Activated CD4-positive, alpha-beta T cell treated with anti-CD3 and anti-CD28 coated beads for 36 hours (primary cell): ENCODE measurements around the gene DNAJB1. TPM values are rescaled to one million over a fixed set of nuclear protein-coding genes. Genes with fewer than 3 reads are reported as not detected.
"Not testable (repeated sequence)": the region's sequence is repeated elsewhere in the genome, so short reads cannot be mapped to it uniquely, and the experiment has no call there.

Experiments used
- ATAC-seq: fragments of 200-7000 bp; cut with Tn5 transposase; one replicate; pipeline ENCODE4 v1.10.0; 2021; ENCODE audit warnings: mild to moderate bottlenecking, moderate library complexity
- CTCF ChIA-PET: fragments of 350-600 bp; sonication (Branson Sonifier 250); formaldehyde crosslinking; loops from one replicate; lab custom pipeline; 2021; ENCODE audit warnings: antibody characterized with exemption; lab: Charles Lee
- POLR2A ChIA-PET: fragments of 350-600 bp; sonication (Branson Sonifier 250); formaldehyde crosslinking; loops from one replicate; lab custom pipeline; 2021; ENCODE audit warnings: antibody characterized with exemption, inconsistent platforms; lab: Charles Lee
- DNase-seq: peaks from one replicate; pipeline ENCODE4 v3.0.0-alpha.2; 2020
- H3K27ac Mint-ChIP-seq: one replicate; pipeline ENCODE4 v1.8.0; 2021; ENCODE audit warnings: mixed read lengths
- H3K27me3 Mint-ChIP-seq: one replicate; pipeline ENCODE4 v1.8.0; 2021; ENCODE audit warnings: mixed read lengths
- H3K36me3 Mint-ChIP-seq: one replicate; pipeline ENCODE4 v1.8.0; 2021; ENCODE audit warnings: low read depth, mixed read lengths
- H3K4me1 Mint-ChIP-seq: one replicate; pipeline ENCODE4 v1.8.0; 2021; ENCODE audit warnings: mixed read lengths
- H3K4me3 Mint-ChIP-seq: one replicate; pipeline ENCODE4 v1.8.0; 2021; ENCODE audit warnings: mild to moderate bottlenecking, moderate library complexity, mixed read lengths
- H3K9me3 Mint-ChIP-seq: one replicate; pipeline ENCODE4 v1.8.0; 2021; ENCODE audit warnings: low read depth, mixed read lengths
- intact Hi-C, 2 experiments: fragments of 100-400 bp; cut with DNase I in 1 of 2; cut with micrococcal nuclease in 1 of 2; formaldehyde crosslinking; loops; one replicate each; pipeline versions ENCODE4 v1.14.2 to v1.15.1; 2022 to 2024; cut with DNase I, micrococcal nuclease
- total RNA-seq, 2 experiments: library from RNA; stranded (reverse); gene quantifications; one replicate each; pipeline ENCODE4 v1.2.3, GENCODE V29; 2021

The DNAJB1 gene
- total RNA-seq, result 10 to 100 TPM; 69.3 to 72.6 TPM

- Mint-ChIP-seq H3K27ac (peak within 1 kb of the TSS; percentile 94), H3K36me3 (peaks cover 40% of the 10 kb centered on the region), H3K27me3 (no peaks in the 10 kb centered on the region), H3K4me3 (peak within 1 kb of the TSS; percentile 94), H3K9me3 (no peaks in the 10 kb centered on the region), H3K4me1 (peaks cover 60% of the 10 kb centered on the region)
- intact Hi-C loops, result loop anchor here (1.0 to 10.0 kb wide), 13 partner anchors 11 to 1573 kb away; partner anchors contain the start of genes TECR (in 2 of the 2), ASF1B (in 1 of the 2), DDX39A (in 1 of the 2) and GIPC1 (in 1 of the 2)
- POLR2A ChIA-PET, result interaction anchor here (0.5 to 2.8 kb wide), 12 partner anchors 9 to 723 kb away, joined by 3 to 12 read pairs (median 3); partner anchors contain the start of genes ASF1B, GIPC1 and ZSWIM4
- CTCF ChIA-PET, result interaction anchor here (0.6 to 2.5 kb wide), 8 partner anchors 11 to 167 kb away, joined by 3 to 11 read pairs (median 4); no protein-coding TSS in a partner anchor
- peak; percentile 56 for ATAC-seq
- DNase-seq, result peak; percentile 81
These were observed at the start of gene DNAJB1 for GRCh38 chr19:14517840-14518505. DNAJB1 (minus strand) TSS chr19:14518397; CDS start chr19:14518349, 48 bp downstream.

DNA sequence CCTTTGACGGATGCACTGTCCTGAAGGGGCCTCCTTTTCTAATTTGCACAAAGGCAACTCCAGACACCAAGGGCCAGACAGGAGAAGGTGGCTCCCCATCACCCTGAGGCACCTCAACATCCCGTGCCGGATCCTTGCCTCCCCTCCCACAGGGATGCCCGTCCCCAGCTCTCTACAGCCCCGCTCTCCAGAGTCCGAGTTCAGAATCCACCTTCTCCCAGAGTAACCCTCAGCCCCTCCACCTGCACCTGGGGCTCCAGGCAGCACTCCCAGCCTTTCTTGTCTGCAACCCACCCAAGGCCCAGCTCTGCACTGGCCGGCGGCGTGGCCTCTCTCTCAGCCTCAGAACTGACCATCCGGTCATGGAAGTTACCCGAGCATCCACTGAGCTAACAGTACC, 48.9 kb upstream of the DNAJB1 start:
- Mint-ChIP-seq H3K27ac (peak overlapping the region; percentile 7), H3K4me3 (no peak overlapping the region), H3K27me3 (no peaks in the 10 kb centered on the region), H3K36me3 (peaks cover 10% of the 10 kb centered on the region), H3K4me1 (peaks cover 34% of the 10 kb centered on the region), H3K9me3 (no peaks in the 10 kb centered on the region)
- DNase-seq, result no peak
- intact Hi-C loops, result no loop called here
- CTCF ChIA-PET, result interaction anchor here (1.1 kb wide), 1 partner anchor 10 kb away, joined by 5 read pairs; no protein-coding TSS in a partner anchor
- ATAC-seq, result no peak
- POLR2A ChIA-PET, result no interaction called here

- ATAC-seq, result no peak
- POLR2A ChIA-PET, result no interaction called here
- CTCF ChIA-PET, result interaction anchor here (0.7 to 1.1 kb wide), 2 partner anchors 10 to 142 kb away, joined by 3 to 5 read pairs; no protein-coding TSS in a partner anchor
These were observed 48.5 kb upstream of the DNAJB1 start for GRCh38 chr19:14566712-14567077.

DNA sequence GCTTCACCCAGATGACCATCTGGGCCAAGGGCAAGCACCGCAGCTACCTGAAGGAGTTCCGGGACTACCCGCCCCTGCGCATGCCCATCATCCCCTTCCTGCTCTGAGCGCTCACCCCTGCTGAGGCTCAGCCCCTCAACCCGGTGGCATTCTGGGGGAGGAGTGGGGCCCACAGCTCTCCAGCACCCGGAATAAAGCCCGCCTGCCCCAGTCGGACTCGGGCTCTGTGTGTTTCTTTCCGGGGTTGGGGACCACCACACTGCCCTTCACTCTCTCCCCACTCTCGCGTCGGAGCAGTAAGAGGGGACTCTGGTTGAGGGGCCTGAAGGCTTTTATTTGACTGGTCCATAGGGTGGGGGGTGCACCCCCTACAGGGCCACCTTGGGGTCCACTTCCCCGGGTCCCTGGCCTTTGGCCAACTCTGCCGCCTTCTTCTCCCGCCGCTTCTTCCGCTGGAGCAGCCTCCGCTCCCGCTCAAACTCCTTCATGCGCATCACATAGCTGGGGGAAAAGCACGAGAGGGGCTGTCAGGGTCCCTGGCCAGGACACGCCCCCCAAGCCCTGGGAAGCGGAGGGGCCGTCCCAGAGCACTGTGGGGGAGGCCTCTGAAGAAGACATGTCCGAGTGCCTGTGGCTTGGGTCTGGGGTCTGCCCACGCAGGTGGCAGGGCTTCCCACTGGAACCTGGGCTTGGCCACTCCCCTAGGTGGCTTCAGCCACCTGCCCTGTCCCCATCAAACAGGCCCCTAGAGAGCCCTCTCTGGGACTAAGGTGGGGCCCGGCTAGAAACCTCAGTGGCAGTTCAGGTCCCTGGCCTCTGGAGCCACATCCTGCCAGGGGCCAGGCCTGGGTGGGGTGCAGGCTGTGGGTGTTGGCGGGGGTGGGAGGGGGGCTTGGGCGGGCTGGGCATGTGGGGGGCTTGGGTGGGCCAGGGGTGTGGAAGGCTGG, 47.8 kb upstream of the DNAJB1 start:
- H3K27ac Mint-ChIP-seq, result no peak overlapping the region
- peaks cover 8% of the 10 kb centered on the region for H3K36me3 Mint-ChIP-seq
- H3K4me1 Mint-ChIP-seq, result peaks cover 32% of the 10 kb centered on the region
- CTCF ChIA-PET, result interaction anchor here (0.7 kb wide), 1 partner anchor 143 kb away, joined by 3 read pairs; no protein-coding TSS in a partner anchor
- POLR2A ChIA-PET, result no interaction called here
- H3K4me3 Mint-ChIP-seq, result no peak overlapping the region
- no peaks in the 10 kb centered on the region for H3K27me3 Mint-ChIP-seq
- no peak for ATAC-seq
- H3K9me3 Mint-ChIP-seq, result no peaks in the 10 kb centered on the region
- intact Hi-C loops, result no loop called here
- DNase-seq, result no peak

More at GRCh38 chr19:14566712-14567077, 48.5 kb upstream of the DNAJB1 start:
- Mint-ChIP-seq H3K27ac (no peak overlapping the region), H3K4me3 (no peak overlapping the region), H3K9me3 (no peaks in the 10 kb centered on the region), H3K27me3 (no peaks in the 10 kb centered on the region), H3K4me1 (peaks cover 33% of the 10 kb centered on the region), H3K36me3 (peaks cover 10% of the 10 kb centered on the region)
- intact Hi-C loops, result no loop called here
- DNase-seq, result no peak

- ATAC-seq, result no peak
- POLR2A ChIA-PET, result no interaction called here
- Mint-ChIP-seq H3K4me3 (no peak overlapping the region), H3K4me1 (peaks cover 29% of the 10 kb centered on the region), H3K36me3 (peaks cover 8% of the 10 kb centered on the region), H3K9me3 (no peaks in the 10 kb centered on the region), H3K27ac (no peak overlapping the region), H3K27me3 (no peaks in the 10 kb centered on the region)
- CTCF ChIA-PET, result no interaction called here
- DNase-seq, result no peak
- intact Hi-C loops, result no loop called here
These were observed 47.1 kb upstream of the DNAJB1 start for GRCh38 chr19:14565298-14565679.

- intact Hi-C loops, result loop anchor here in 1 of 2 experiments (1.0 kb wide), 2 partner anchors 35 to 46 kb away; partner anchors contain the start of genes DNAJB1 and TECR
- DNase-seq, H3K4me3 Mint-ChIP-seq, H3K9me3 Mint-ChIP-seq, POLR2A ChIA-PET, ATAC-seq, H3K36me3 Mint-ChIP-seq, H3K27me3 Mint-ChIP-seq, CTCF ChIA-PET, H3K27ac Mint-ChIP-seq: not testable (repeated sequence)
- H3K4me1 Mint-ChIP-seq, result peaks cover 29% of the 10 kb centered on the region
These were observed 46.6 kb upstream of the DNAJB1 start for GRCh38 chr19:14564652-14565297.

GRCh38 chr19:14563989-14564651, 45.9 kb upstream of the DNAJB1 start:
- H3K36me3 Mint-ChIP-seq, result peaks cover 8% of the 10 kb centered on the region
- POLR2A ChIA-PET, result no interaction called here
- no peak overlapping the region for H3K27ac Mint-ChIP-seq
- intact Hi-C loops, result loop anchor here in 1 of 2 experiments (1.0 kb wide), 2 partner anchors 35 to 46 kb away; partner anchors contain the start of genes DNAJB1 and TECR
- DNase-seq (peak; percentile 88), ATAC-seq (peak; percentile 89)
- H3K4me1 Mint-ChIP-seq, result peaks cover 24% of the 10 kb centered on the region
- no peaks in the 10 kb centered on the region for H3K27me3 Mint-ChIP-seq
- CTCF ChIA-PET, result interaction anchor here (0.8 kb wide), 1 partner anchor 1371 kb away, joined by 3 read pairs; no protein-coding TSS in a partner anchor
- no peaks in the 10 kb centered on the region for H3K9me3 Mint-ChIP-seq
- no peak overlapping the region for H3K4me3 Mint-ChIP-seq

GRCh38 chr19:14563590-14563926, 45.4 kb upstream of the DNAJB1 start:
- DNase-seq (peak; percentile 35), ATAC-seq (no peak)
- no peaks in the 10 kb centered on the region for H3K27me3 Mint-ChIP-seq
- peaks cover 24% of the 10 kb centered on the region for H3K4me1 Mint-ChIP-seq
- ChIA-PET POLR2A (no interaction called here), CTCF (interaction anchor here (0.8 kb wide), 1 partner anchor 1372 kb away, joined by 3 read pairs; no protein-coding TSS in a partner anchor)
- no peak overlapping the region for H3K27ac Mint-ChIP-seq
- H3K9me3 Mint-ChIP-seq, result no peaks in the 10 kb centered on the region
- peaks cover 8% of the 10 kb centered on the region for H3K36me3 Mint-ChIP-seq
- H3K4me3 Mint-ChIP-seq, result no peak overlapping the region
- intact Hi-C loops, result no loop called here

DNA sequence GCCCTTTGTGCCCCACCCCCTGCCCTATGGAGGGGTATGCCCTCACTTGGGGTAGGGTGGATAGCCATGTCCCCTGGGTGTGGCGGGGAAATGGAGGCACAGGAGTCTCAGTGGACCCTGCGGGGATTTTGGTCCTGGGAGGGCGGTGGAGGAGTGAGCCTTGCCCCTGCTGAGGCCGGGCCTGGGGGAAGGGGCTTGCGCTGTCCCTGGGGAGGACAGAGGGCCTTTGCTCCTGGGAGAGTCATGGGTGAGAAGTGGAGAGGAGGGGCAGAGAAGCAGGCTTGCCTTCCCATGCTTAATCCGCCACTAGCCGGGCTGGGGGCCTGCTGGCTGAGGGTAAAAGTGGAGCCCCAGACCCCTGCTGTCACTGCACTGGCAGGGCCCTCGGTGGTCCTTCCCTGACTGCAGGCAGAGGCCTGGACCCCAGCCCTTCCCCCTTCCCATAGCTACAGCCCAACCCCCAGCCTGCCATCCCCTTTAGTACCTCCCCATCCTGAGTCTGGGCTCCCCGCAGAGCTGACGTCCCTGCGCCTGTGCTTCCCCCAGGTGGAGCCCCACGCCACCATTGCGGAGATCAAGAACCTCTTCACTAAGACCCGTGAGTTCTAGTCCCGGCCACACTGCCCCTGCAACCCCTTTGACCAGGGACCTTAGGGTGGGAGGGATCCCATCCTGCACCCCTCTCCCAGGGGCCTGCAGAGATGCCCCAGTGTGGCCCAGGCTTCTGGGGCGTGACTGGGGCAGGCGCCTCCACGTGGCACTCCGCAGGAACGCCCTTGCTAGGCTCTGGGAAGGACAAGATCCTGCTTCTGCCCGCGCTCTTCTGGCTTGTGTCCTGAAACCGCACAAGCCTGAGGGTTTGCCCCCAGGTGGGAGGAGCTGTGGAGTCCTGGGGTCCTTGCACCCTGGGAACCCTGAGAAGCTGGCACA, 44.7 kb upstream of the DNAJB1 start:
- DNase-seq, result no peak
- CTCF ChIA-PET, result interaction anchor here (0.5 to 0.8 kb wide), 2 partner anchors 58 to 1372 kb away, joined by 3 to 4 read pairs; no protein-coding TSS in a partner anchor
- no peak for ATAC-seq
- POLR2A ChIA-PET, result no interaction called here
- intact Hi-C loops, result no loop called here
- peaks cover 8% of the 10 kb centered on the region for H3K36me3 Mint-ChIP-seq
- H3K9me3 Mint-ChIP-seq, result no peaks in the 10 kb centered on the region
- peaks cover 21% of the 10 kb centered on the region for H3K4me1 Mint-ChIP-seq
- no peak overlapping the region for H3K4me3 Mint-ChIP-seq
- H3K27ac Mint-ChIP-seq, result no peak overlapping the region
- H3K27me3 Mint-ChIP-seq, result no peaks in the 10 kb centered on the region
